HT1080 (cell line): ENCODE measurements around the gene WNT4. TPM values are rescaled to one million over a fixed set of nuclear protein-coding genes. Genes with fewer than 3 reads are reported as not detected.

Experiments used
- DNase-seq: peaks from one replicate; pipeline ENCODE4 v3.0.0-alpha.2; 2015; ENCODE audit warnings: low read depth
- total RNA-seq: library from RNA; depleted of rRNA; stranded (reverse); fragments of >200 nt; shearing (Covaris generic); gene quantifications from 2 replicates; pipeline ENCODE4 v1.2.3, GENCODE V29; 2014

The WNT4 gene
- total RNA-seq, 1 experiment from 2014 or later = 1.1 TPM

DNA sequence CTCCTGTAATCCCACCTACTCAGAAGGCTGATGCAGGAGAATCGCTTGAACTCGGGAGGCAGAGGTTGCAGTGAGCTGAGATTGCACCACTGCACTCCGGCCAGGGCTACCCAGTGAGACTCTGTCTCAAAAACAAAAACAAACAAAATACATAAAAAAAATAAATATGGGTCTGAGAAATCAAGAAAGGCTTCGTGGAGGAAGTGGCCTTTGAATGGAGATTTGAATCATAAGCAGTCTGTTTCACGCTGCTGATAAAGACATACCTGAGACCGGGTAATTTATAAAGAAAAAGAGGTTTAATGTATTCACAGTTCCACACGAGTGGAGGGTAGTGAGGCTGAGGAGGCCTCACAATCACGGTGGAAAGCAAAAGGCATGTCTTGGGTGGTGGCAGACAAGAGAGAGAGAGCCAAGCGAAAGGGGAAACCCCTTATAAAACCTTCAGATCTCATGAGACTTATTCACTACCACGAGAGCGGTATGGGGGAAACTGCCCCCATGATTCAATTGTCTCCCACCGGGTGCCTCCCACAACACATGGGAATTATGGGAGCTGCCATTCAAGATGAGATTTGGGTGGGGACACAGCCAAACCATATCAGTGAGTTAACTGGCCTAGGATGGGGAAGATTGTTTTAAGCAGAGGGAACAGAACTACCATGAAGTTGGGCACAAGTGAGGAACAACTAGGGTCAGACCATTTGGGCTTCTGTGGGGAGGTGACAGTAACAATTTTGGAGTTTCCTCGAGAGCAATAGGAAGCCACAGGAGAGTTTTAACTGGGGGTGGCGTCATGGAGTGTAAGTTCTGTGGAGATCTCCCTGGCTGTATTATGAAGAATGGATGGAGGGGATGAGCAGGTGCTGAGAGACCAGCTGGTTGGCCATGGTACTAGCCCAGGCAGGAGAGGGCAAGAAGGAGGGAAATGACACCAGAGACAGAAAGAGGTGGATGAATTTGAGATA, 22.2 kb upstream of the WNT4 start:
- DNase-seq = no peak

DNA sequence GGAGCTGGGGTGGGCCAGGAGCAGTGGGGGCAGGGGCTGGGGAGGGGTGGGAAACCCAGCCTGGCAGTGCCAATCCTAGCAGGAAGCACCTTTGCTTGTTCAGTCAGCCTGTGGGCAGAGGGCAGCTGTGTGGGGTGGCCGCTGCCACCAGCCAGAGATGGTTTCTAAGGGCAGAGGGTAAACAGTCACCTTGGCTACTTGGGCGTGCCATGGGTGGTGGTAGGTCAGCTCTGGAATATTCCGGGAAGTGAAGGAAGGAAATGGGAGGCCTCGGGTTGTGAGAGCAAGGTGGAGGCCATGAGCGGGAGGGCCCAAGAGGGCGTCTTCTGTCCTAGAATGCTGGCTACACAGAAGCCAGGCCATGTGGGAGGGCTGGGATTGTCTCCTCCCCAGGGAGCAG, 20.7 kb upstream of the WNT4 start:
- no peak for DNase-seq

DNA sequence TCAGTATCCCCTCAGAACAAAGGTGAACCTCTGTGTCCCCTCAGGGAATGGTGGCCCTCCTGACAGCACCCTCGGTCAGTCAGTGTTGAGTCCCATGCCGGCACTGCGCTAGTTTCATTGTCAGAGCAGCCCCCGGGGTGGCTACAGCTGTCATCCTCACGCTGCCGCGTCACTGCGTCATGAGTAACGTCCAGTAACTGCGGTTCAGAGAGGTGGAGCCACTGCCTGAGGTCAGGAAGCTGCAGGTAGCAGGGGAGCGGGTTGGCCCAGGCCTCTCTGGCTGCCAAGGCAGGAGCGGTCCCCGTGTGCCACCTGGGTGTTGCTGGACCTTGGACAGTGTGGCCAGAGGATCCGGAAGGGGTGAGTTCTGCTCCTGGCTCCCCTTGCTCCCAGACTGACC, 20.2 kb upstream of the WNT4 start:
- no peak for DNase-seq

DNA sequence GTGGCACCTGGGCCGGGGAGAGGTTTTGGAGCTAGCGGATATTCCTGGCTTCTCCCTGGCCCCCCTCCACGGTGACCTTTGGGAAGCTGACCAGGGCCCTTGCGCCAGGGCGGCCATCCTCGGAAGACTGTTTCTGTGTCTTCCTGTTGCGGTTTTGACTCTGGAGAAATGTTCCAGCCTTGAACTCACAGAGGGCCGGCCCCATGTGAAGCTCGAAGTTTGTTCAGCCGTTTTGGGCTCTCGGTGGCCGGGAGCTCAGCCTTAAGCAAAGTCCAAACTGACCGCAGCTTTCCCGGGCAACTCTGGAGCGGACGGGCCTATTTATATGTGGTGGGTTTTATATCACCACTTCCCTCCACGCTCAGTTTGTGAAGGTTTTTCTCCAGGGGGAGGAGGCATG, 17.0 kb upstream of the WNT4 start:
- DNase-seq = no peak

DNA sequence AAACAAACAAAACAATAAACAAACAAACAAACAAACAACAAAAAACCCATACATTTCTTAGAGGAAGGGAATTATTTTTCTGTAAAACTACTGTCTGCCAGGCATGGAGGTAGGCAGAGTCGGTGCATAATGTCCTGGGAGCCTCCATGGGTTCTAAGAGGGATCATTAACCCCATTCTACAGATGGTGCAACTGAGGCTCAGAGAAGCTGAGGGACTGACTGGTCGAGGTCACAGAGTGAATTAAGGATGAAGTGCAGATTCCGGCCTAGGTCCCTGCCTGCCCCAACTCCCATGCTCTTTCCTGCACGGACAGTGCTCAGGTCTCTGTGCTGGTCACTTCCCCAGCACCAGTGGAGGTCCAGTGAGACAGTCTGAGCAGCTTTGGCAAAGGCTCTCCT, 15.8 kb upstream of the WNT4 start:
- no peak for DNase-seq

DNA sequence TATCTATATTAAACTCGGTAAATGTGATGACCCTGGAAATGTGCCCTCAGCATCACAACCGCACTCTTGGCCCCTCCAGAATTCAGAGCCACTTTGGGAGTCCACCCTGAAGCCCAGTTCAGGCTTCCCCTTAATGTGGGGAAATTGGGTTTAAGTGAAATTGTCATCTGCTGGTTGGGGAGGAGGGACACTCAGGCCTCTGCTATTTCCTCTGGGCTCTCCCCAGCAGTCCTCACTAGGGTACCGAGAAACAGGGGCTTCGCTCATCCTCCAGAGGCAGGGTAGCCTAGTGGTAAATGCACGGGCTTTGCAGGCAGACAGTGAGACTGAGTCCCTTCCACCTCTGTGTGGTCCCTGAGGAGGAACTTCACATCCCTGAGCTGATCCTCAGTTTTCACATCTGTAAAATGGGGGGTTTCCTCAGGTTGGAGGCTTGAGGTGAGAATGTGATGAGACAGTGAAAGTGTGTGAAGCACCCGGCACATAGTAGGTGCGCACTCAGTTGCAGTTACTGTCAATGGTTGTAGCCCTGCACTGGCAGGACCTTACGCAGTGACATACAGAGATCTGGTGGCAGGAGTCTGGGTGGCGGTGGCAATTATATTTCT, 14.6 kb upstream of the WNT4 start:
- no peak for DNase-seq

GRCh38 chr1:22155517-22155916, 12.6 kb upstream of the WNT4 start:
- DNase-seq = no peak

DNA sequence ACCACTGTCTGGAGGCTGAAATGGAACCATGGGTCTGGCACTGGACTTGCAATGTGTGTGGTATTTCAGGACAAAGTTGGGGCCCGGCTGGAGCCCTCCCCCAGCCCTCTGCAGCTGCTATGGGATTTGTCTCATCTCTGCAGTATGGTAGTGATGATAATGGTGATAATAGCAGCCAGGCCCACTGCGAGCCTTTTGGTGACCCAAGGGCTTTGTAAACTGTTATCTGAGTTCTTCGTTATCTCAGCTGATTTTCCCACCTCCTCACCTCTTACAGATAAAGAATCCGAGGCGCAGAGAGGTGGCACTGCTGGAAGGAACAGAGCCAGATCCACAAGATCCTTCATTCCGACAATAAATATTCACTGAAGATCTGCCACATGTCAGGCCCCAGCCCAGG, 11.7 kb upstream of the WNT4 start:
- DNase-seq = no peak

GRCh38 chr1:22153660-22154437, 11.0 kb upstream of the WNT4 start:
- DNase-seq = no peak

- DNase-seq = no peak
These were observed 8.0 kb upstream of the WNT4 start for GRCh38 chr1:22150923-22151322.

DNA sequence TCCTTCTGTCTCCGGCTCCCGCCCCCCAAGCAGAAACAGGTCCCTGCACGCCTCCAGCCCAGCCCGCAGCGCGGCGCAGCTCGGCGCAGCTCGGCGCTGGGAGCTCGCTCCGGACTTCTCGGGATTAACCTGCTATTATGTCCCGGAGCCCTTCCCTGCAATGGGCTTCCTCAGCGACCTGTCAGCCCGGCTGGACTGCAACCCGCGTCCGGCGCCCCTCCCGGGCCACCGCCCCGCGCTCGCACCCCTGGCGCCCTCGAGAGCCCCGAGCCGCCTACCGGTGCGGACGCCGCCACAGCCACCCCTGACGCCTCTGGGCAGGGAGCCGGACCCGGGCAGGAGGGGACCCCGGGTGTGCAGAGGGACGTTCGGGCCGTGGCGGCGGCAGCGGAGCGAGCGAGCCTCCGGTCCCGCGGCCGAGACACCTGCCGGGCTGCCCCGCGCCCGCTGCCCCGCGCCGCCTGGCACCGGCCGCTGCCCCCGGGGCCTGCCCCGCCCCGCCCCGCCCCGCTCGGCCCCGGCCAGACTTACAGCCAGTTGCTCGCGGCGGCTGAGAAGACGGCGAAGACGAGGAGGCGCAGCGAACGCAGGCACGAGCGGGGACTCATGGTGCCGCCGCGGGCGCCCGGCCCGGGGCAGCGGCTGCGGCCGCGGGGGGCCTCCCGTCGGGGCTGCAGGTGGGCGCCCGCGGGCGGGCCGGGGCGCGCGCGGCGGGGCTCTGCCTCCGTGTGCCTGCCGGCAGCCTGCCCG, 407 bp downstream of the WNT4 start:
- no peak for DNase-seq

DNA sequence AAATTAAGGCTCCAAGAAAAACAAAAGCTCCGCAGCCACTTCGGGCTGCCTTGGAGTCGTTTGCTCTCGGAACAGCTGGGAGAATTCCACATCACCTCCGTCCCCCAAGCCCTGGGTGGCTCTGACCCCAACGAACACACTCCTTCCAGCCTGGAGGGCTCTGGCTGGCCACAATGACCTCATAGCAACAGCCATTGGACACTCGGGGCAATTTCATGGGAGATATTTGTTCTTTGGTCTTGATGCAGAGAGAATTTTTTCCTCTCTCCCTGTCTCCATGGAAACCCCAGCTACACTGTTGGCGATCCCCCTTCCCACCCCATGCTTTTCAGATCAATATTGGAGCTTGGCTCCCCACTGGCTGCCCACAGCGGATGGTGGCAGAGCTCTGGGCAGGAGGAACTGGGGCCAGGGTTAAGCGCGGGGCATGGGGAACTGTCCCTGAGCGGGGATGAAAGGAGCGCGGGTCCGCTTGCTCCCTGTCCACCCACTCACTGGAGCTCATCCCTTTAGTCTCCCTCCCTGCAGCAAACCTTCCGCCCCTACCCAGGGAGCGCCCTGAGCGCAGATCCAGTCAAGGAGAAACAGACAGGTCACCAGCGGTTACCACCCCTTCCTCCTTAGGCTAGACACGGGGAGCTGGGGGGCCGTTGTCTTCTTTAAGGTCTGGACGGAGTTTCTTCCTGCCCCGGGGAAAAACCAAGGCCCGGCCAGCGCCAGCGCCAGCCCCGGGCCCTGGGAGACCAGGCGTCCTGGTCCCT, 1.2 kb downstream of the WNT4 start:
- no peak for DNase-seq

- DNase-seq = no peak
These were observed 2.2 kb downstream of the WNT4 start for GRCh38 chr1:22140694-22141093.

DNA sequence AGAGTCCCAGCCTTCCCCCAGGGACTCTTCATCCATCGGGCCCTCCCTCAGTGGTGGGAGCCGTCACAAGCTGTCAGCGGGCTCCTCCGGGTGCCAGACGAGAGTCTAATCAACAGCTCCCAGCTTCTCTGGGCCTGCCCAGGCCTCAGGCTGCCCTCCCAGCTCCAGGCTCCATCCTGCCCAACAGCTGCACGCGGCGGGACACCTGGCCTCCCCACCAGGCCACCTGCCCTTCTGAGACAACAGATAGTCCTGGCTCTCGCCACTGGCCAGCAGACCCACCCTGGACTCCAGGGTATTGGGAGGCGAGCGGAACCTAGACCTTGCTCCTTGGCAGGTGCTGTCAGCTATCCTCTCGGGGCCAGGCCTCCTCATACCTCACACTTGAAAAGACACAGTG, 3.1 kb downstream of the WNT4 start:
- no peak for DNase-seq

DNA sequence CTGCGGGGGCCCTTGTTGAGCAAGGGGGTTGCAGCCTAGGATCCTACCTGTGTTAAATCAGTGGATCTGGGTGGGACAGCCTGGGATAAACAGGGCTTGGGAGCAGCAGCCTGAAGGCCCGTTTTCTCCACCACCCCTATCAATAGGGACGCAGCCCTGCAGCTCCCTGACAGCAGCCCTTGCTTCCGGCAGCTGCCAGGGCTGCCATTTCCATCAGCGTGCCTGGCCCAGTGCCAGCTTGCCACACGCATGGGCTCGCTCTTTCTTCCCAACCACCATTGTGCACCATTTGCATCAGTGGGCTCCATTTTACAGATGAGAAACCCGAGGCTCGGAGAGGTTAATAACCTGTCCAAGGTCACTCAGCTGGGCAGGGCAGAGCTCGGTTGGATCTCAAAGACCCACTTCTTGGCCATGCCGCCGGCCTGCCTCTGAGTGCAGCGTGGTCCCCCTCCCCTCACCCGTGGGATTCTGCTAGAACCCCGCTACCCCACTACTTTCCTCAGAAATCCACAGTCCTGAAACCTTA, 3.8 kb downstream of the WNT4 start:
- DNase-seq = no peak

- no peak for DNase-seq
These were observed 5.7 kb downstream of the WNT4 start for GRCh38 chr1:22137004-22137720.

GRCh38 chr1:22133931-22134324, 9.0 kb downstream of the WNT4 start:
- no peak for DNase-seq

GRCh38 chr1:22133247-22133930, 9.5 kb downstream of the WNT4 start:
- DNase-seq = no peak
